Thoracic aorta (tissue), 2 donors: ENCODE data around the gene RAI2. TPM values are rescaled to one million over a fixed set of nuclear protein-coding genes. Genes with fewer than 3 reads are reported as not detected.

Experiments used
- ATAC-seq: fragments of 150-250 bp; one replicate; pipeline ENCODE4 v1.8.0; 2017; ENCODE audit warnings: low read depth; ENCODE audit not compliant: insufficient number of reproducible peaks, low FRiP score
- DNase-seq: peaks from one replicate; pipeline ENCODE4 v3.0.0-alpha.2; 2020; ENCODE audit warnings: low spot score
- H3K27ac ChIP-seq, 2 donors: fragments of 200-600 bp; sonication (generic); 1 replicate in 1 of 2; 2 replicates in 1 of 2; pipeline ENCODE4 v1.5.1; 2016; ENCODE audit warnings: mild to moderate bottlenecking in 2 of 2, moderate library complexity in 2 of 2
- H3K27me3 ChIP-seq: fragments of 200-600 bp; sonication (generic); replicated peaks from 2 replicates; pipeline ENCODE4 v1.6.0; 2016; ENCODE audit warnings: mild to moderate bottlenecking; ENCODE audit not compliant: insufficient read depth
- H3K36me3 ChIP-seq: fragments of 200-600 bp; sonication (generic); one replicate; pipeline ENCODE4 v1.5.1; 2016
- H3K4me1 ChIP-seq, 2 donors: fragments of 200-600 bp; sonication (generic); 1 replicate in 1 of 2; 2 replicates in 1 of 2; pipeline versions ENCODE4 v1.5.1 to v1.6.0; 2016; ENCODE audit warnings: low read depth in 2 of 2, mild to moderate bottlenecking in 1 of 2; ENCODE audit not compliant: control insufficient read depth in 1 of 2
- H3K4me3 ChIP-seq: fragments of 200-600 bp; sonication (generic); 2 replicates; pipeline ENCODE4 v1.5.1; 2016; ENCODE audit warnings: mild to moderate bottlenecking
- H3K9me3 ChIP-seq: fragments of 200-600 bp; sonication (generic); 2 replicates; pipeline ENCODE4 v1.5.1; 2016
- total RNA-seq, 2 donors: library from RNA; depleted of rRNA; stranded (reverse); fragments of >200 nt; gene quantifications; one replicate each; pipeline versions ENCODE4 v1.1.0 to v1.2.3, GENCODE V29; 2016
- TF ChIP-seq, protein P1 (sequence below): fragments of 200-600 bp; sonication (generic); IDR thresholded peaks from one replicate; pipeline ENCODE4 v1.5.1; 2019; ENCODE audit warnings: antibody characterized with exemption

The RAI2 gene
- total RNA-seq, 2 donors from 2014 or later, result 15.9 to 21.5 TPM

DNA sequence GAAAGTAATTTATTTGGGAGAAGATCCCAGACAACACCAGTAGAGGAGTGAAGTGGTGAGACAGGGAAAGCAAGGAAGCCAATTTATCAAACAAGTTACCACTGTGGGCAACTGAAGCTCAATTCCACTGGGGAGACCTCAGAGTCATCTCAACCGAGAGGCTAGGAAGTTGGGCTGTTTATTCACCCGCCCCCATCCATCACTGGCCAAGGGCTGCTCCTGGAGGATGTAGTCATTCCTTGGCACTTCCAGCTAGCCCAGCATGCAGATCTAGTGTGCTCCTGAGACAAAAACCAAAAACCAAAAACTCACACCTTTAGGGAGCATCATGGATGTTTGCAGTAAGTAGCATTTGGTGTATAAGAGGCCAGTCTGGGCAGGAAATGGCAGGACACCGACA, 47.0 kb downstream of the RAI2 start:
- no peak for ATAC-seq

GRCh38 chrX:17813277-17813676, 47.8 kb downstream of the RAI2 start:
- Histone ChIP-seq H3K27me3 (no peaks in the 10 kb centered on the region), H3K4me3 (no peak overlapping the region), H3K9me3 (no peaks in the 10 kb centered on the region), H3K27ac (no peak overlapping the region), H3K36me3 (no peaks in the 10 kb centered on the region), H3K4me1 (peaks cover 0 to 32% of the 10 kb centered on the region in 2 donors)
- DNase-seq (no peak), ATAC-seq (no peak)
- TF ChIP-seq, protein P1, sequence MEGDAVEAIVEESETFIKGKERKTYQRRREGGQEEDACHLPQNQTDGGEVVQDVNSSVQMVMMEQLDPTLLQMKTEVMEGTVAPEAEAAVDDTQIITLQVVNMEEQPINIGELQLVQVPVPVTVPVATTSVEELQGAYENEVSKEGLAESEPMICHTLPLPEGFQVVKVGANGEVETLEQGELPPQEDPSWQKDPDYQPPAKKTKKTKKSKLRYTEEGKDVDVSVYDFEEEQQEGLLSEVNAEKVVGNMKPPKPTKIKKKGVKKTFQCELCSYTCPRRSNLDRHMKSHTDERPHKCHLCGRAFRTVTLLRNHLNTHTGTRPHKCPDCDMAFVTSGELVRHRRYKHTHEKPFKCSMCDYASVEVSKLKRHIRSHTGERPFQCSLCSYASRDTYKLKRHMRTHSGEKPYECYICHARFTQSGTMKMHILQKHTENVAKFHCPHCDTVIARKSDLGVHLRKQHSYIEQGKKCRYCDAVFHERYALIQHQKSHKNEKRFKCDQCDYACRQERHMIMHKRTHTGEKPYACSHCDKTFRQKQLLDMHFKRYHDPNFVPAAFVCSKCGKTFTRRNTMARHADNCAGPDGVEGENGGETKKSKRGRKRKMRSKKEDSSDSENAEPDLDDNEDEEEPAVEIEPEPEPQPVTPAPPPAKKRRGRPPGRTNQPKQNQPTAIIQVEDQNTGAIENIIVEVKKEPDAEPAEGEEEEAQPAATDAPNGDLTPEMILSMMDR, result no peak

More for the DNA sequence above, 47.0 kb downstream of the RAI2 start:
- Histone ChIP-seq H3K4me3 (no peak overlapping the region), H3K27me3 (no peaks in the 10 kb centered on the region), H3K4me1 (peaks cover 0 to 40% of the 10 kb centered on the region in 2 donors), H3K36me3 (no peaks in the 10 kb centered on the region), H3K9me3 (no peaks in the 10 kb centered on the region), H3K27ac (peak overlapping the region in 1 of 2 donors; percentile 12)
- DNase-seq, result no peak
- TF ChIP-seq, protein P1, result no peak

GRCh38 chrX:17812763-17813162, 48.3 kb downstream of the RAI2 start:
- no peak for ATAC-seq

DNA sequence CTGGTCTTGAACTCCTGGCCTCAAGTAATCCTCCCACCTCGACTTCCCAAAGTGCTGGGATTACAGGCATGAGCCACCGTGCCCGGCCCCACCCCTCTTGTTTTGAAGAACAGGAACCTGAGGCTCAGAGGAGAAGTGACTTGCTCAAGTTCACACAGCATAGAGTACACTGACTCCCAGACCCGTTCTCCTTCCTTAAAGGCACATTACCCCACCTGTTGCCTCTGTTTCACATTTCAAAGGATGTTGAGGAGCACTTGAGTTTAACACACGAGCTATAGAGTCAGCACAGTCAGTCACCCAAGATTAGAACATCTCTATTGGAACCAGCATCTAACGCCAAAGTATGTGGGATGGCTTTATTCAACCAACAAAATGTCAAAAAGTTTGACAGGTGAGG, 51.1 kb downstream of the RAI2 start:
- H3K4me3 ChIP-seq, result no peak overlapping the region
- DNase-seq (no peak), ATAC-seq (no peak)
- no peak overlapping the region for H3K27ac ChIP-seq
- no peaks in the 10 kb centered on the region for H3K36me3 ChIP-seq
- H3K9me3 ChIP-seq, result no peaks in the 10 kb centered on the region
- H3K4me1 ChIP-seq, result peaks cover 0 to 11% of the 10 kb centered on the region in 2 donors
- TF ChIP-seq, protein P1, result no peak
- H3K27me3 ChIP-seq, result no peaks in the 10 kb centered on the region

More at GRCh38 chrX:17812763-17813162, 48.3 kb downstream of the RAI2 start:
- Histone ChIP-seq H3K27me3 (no peaks in the 10 kb centered on the region), H3K27ac (no peak overlapping the region), H3K4me3 (no peak overlapping the region), H3K9me3 (no peaks in the 10 kb centered on the region), H3K4me1 (peaks cover 0 to 27% of the 10 kb centered on the region in 2 donors), H3K36me3 (no peaks in the 10 kb centered on the region)
- TF ChIP-seq, protein P1, result peak; percentile 24
- no peak for DNase-seq

GRCh38 chrX:17809273-17809672, 51.8 kb downstream of the RAI2 start:
- TF ChIP-seq, protein P1, result no peak
- peaks cover 0 to 7% of the 10 kb centered on the region in 2 donors for H3K4me1 ChIP-seq
- H3K36me3 ChIP-seq, result no peaks in the 10 kb centered on the region
- ATAC-seq, result no peak
- no peak overlapping the region for H3K27ac ChIP-seq
- H3K4me3 ChIP-seq, result no peak overlapping the region
- H3K9me3 ChIP-seq, result no peaks in the 10 kb centered on the region
- DNase-seq, result no peak
- no peaks in the 10 kb centered on the region for H3K27me3 ChIP-seq
